ENCODE data around the gene SPOCK2. TPM values are rescaled to one million over a fixed set of nuclear protein-coding genes. Genes with fewer than 3 reads are reported as not detected.

SPOCK2 gene
- total and polyA plus RNA-seq, 2 of the 13 experiments (the other 11 are each of a cell fraction or from before 2014, with no cell fraction given): 8.6 to 30.6 TPM

GRCh38 chr10:72048450-72049124 lies 39.8 kb downstream of the SPOCK2 start (continued):
- TF ChIP-seq ZBTB39 (CRISPR knock-in tag; IDR thresholded peaks at IDR 0.05): no peak
- peak; percentile 69 for TF ChIP-seq SALL1 (CRISPR knock-in tag; IDR thresholded peaks at IDR 0.05)
- peak; percentile 29; the same call in 1 of the 2 replicates for TF ChIP-seq MED1 (CRISPR knock-in tag; IDR thresholded peaks at IDR 0.05)
- TF ChIP-seq KDM1A (CRISPR knock-in tag; IDR thresholded peaks at IDR 0.05): no peak
- TF ChIP-seq ZNF788 (CRISPR knock-in tag; IDR thresholded peaks at IDR 0.05; ENCODE audit: borderline replicate concordance): no peak; the same call in 1 of the 2 replicates
- TF ChIP-seq, protein P1, sequence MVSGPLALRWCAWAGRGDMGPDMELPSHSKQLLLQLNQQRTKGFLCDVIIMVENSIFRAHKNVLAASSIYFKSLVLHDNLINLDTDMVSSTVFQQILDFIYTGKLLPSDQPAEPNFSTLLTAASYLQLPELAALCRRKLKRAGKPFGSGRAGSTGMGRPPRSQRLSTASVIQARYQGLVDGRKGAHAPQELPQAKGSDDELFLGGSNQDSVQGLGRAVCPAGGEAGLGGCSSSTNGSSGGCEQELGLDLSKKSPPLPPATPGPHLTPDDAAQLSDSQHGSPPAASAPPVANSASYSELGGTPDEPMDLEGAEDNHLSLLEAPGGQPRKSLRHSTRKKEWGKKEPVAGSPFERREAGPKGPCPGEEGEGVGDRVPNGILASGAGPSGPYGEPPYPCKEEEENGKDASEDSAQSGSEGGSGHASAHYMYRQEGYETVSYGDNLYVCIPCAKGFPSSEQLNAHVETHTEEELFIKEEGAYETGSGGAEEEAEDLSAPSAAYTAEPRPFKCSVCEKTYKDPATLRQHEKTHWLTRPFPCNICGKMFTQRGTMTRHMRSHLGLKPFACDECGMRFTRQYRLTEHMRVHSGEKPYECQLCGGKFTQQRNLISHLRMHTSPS (CRISPR knock-in tag; IDR thresholded peaks at IDR 0.05; ENCODE audit: low read depth): no peak
- peak; percentile 68 for TF ChIP-seq ZFX (CRISPR knock-in tag; IDR thresholded peaks at IDR 0.05; ENCODE audit: low read depth)
- TF ChIP-seq ZNF792 (CRISPR knock-in tag; IDR thresholded peaks at IDR 0.05): no peak
- TF ChIP-seq U2AF2 (IDR thresholded peaks at IDR 0.05; ENCODE audit: low read depth, low read length): no peak
- no peak for TF ChIP-seq GPN1 (CRISPR knock-in tag; IDR thresholded peaks at IDR 0.05; ENCODE audit: borderline replicate concordance)
- peak; percentile 72 for TF ChIP-seq THAP11 (CRISPR knock-in tag; IDR thresholded peaks at IDR 0.05)
- TF ChIP-seq REXO4 (CRISPR knock-in tag; IDR thresholded peaks at IDR 0.05; ENCODE audit: borderline replicate concordance): no peak
- no peak for TF ChIP-seq ATM (IDR thresholded peaks at IDR 0.05; ENCODE audit: borderline replicate concordance)
- TF ChIP-seq E2F1 (CRISPR knock-in tag; IDR thresholded peaks at IDR 0.05): no peak
- no peak for TF ChIP-seq KLF12 (CRISPR knock-in tag; IDR thresholded peaks at IDR 0.05; ENCODE audit: borderline replicate concordance)
- TF ChIP-seq TRAFD1 (CRISPR knock-in tag; IDR thresholded peaks at IDR 0.05; ENCODE audit: borderline replicate concordance): no peak
- TF ChIP-seq NFAT5 (CRISPR knock-in tag; IDR thresholded peaks at IDR 0.05): no peak
- peak; percentile 79 for TF ChIP-seq GATAD2A (CRISPR knock-in tag; IDR thresholded peaks at IDR 0.05)
- TF ChIP-seq HNF4A (CRISPR knock-in tag; IDR thresholded peaks at IDR 0.05): no peak

Data from HepG2 (cell line).